Stimulated activated CD8-positive, alpha-beta memory T cell treated with anti-CD3 and anti-CD28 coated beads, Interleukin-4, amount 100 ng/mL, for 48 hours (primary cell): ENCODE measurements around the gene STX5.
"Not testable (repeated sequence)": the region's sequence is repeated elsewhere in the genome, so short reads cannot be mapped to it uniquely, and the experiment has no call there.

ENCODE experiments used
- DNase-seq: peaks from one replicate; pipeline ENCODE4 v3.0.0-alpha.2; 2020

STX5 gene

DNA sequence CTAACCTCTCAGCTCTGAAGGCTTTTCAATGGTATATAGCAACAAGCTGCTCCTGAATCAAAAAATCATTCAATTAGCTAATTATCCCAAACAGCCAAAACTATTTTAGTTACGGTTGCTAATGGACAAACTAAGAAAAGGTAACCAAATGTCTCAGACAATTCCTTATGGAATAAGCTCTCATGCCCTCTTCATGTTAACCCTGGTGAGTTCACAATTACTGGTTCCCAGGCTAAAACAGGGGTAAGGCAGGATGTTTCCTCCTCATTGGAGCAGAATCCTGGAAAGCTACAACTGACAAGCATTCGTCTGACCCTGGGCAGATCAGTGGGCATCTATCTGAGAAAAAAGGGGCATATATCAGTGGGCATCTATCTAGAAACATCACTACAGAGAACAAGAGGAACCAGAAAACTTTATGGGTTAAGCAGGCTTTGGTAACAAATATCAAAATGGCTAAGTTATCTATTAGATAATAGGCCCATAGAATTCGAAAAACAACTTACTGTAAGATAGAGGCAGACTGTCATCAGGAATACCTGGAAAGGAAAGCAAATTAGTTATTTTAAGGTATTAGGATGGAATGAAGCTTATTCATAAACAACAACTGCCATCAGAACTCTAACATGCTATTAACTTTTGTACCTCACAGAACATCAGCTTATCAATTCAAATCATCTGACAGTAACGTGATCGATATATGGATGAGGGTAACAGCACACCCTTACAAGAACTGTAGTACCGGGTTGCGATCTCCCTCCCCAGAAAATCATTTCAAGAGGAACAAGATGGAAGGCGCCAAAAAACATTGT lies 22.4 kb upstream of the STX5 start:
- no peak for DNase-seq

DNA sequence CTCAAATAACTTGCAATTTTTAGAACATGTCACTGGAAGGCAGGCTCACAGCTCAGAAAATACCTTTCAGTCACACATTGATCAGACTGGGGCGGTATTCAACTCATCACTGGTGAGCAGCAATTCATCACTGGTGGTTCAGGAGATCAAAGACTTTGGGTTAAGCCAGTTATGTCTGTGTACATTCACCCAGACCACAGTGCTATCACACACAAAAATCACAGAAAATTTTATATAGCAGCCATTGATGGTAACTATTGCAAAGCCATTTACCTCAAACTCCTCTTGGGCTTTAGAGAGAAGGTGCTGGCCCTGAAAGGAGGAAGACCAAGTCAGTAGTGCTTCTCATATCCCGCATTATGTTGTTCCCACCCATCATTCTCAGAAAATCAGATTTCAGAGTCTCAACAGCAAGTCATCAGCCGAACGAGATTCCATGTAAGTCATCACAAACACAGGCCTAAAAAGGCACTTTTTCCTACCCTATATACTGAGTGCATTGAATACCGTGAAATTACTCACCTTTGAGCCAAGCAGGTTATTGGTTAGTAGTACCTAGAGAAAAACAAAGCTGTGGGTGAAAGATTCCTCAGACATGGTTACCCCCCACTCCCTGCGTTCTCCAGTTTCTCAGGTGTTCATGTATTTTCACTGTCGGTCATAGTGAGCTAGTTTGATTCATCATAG lies 21.6 kb upstream of the STX5 start:
- no peak for DNase-seq

DNA sequence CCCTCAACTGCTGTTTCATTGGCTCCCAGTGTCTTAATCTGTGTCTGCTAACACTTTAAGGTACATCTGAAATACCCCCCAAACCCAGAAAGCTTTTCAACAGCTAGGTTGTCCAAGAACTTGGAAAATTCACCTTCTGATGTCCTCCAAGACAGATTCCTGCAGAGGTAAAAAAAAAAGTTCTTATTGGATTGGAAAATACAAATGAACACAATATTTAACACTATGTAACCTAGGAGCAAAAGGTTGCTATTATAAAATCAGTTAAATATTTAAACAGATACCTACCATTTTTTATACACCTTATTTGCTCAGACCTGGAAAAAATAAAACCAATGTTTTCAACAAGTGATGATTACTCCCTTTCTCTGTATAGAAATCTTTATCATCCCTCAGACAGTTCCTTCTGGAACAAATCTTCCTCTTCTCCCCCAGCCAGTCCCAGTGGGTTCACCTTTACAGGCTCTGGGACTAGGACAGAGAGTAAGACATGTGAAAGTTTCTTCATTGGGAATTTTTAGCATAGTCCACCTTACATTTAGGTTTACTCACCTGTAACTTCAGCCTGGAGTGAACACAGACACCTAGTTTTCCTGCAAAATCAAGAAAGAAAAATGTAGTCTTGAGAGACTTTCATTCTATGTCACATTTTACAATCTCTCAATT lies 20.8 kb upstream of the STX5 start:
- no peak for DNase-seq

DNA sequence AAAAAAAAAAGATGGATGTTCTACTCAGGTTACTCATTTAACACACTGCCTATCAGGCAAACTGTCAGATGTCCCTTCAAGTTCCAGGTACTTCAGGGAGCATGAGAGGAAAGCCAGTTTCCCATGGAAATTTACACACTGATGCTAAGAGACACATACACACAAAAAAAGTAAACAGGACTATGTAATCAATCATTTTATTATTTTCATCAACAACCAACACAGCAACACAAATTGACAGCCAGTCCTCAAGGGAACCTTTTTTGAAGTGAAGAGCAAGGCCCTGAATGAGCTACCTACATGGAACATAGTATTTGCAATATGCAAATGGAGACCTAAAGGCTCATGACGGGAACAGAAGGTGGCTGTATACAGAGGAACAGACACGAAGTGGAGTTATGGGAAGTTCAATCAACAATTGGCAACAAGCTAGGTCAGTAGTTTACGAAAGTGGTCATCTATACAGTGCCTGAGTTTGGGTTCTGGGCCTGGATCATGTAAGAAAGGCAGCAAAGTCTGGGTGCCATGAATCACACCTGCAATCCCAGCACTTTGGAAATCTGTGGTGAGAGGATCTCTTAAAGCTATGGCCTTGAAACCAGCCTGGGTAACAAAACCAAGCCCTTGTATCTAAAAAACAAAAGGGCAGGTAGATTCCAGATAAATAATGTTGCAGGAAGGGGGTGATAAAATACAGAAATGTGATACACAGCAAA lies 20.1 kb upstream of the STX5 start:
- no peak for DNase-seq

DNA sequence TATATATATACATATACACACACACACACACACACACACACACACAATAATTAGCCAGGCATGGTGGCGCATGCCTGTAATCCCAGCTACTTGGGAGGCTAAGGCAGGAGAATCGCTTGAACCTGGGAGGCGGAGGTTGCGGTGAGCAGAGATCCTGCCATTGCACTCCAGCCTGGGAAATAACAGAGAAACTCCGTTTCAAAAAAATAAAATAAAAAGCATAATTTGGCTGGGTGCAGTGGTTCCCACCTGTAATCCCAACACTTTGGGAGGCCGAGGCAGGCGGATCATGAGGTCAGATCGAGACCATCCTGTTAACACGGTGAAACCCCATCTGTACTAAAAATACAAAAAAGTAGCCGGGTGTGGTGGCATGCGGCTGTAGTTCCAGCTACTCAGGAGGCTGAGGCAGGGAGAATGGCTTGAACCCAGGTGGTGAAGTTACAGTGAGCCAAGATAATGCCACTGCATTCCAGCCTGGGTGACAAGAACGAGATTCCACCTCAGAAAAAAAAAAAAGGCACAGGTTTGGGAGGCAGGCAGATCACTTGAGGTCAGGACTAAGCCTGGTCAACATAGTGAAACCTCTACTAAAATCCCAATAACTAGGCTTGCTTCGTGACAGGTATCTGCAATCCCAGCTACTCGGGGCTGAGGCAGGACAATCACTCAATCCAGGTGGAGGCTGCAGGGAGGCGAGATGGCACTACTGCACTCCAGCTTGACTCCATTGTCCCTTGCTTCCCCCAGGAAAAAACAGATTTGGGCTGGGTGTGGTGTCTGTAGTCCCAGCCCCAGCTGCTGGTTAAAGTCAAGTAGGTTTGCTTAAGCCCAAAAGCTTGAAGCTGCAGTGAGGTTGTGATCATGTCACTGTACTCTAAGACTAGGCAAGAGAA lies 19.3 kb upstream of the STX5 start:
- peak; percentile 71 for DNase-seq

DNA sequence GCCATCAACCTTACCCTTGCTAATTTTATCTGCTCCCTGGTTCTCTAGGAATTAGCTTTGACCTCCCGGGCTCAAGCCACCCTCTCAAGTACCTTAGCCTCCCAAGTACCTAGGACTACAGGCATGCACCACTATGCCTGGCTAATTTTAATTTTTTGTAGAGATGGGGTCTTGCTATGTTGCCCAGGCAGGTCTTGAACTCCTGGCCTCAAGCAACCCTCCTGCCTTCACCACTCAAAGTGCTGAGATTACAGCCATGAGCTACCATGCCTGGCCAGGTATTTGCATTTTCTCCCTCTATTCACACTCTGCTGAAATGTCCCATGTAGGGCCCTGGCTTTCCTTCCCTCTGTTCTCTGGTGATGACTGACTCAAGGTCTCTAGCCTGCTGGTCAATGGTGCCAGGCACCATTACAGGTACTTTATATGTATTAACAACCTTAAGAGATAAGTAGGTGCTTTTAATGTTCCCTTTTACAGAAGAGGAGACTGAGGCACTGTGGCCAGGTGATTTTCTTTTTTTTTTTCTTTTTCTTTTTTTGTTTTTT lies 16.0 kb upstream of the STX5 start:
- no peak for DNase-seq

DNA sequence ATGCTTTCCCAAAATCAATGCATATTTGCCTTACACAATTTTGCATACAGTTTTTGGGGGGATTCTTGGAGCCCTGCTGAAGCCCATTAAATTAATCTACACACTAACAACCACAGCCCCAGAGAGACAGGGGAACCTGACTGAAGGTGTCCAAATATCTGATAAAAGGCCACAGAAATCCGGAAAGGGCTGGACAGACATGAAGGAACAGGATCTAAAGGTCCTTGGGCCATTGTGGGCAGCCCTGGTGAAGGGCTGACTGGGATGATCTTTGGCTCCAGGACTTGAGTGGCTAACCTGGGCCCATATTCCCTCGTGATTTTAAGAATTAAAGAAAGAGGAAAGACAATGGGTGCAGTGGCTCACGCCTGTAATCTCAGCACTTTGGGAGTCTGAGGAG lies 14.3 kb upstream of the STX5 start:
- DNase-seq = no peak

DNA sequence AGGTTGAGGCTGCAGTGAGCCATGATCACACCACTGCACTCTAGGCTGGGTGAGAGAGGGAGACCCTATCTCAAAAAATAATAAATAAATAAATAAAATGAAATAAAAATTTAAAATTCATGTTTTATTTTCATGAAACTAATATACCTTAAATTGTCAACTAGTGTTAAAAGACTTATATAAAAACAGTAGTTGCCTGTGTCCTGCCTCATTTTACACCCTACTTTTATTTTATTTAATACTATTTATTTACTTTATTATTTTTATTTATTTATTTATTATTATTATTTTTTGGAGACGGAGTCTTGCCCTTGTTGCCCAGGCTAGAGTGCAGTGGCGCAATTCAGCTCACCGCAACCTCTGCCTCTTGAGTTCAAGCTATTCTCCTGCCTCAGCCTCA lies 12.3 kb upstream of the STX5 start:
- no peak for DNase-seq

DNA sequence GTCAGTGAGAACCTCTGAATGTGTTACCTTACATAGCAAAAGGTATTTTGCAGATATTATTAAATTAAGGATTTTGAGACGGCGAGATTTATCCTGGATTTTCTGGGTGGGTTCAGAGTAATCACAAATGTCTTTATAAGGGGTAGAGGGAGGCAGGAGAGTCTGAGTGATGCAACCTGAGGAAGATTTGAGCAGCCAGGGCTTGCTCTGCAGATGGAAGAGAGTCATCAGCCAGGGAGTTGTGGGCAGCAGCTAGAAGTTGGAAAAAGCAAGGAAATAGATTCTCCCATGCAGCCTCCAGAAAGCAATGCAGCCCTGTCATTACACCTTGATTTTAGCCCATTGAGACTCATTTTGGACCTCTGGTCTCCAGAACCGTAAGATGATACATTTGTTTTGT lies 11.6 kb upstream of the STX5 start:
- no peak for DNase-seq

DNA sequence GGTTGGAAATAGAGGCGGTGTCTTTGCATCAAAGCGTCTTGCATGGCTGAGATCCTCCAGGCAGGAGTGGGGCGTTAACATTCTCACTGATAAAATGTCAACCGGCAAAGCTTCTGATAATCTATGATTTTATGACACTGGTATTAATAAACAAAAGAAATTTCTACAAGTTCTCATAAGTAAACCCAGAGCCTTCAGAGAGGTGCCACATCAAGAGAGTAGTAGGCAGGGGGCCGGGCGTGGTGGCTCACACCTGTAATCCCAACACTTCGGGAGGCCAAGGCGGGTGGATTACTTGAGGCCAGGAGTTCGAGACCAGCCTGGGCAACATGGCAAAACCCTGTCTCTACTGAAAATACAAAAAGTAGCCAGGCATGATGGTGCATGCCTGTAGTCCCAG lies 11.0 kb upstream of the STX5 start:
- DNase-seq = not testable (repeated sequence)

DNA sequence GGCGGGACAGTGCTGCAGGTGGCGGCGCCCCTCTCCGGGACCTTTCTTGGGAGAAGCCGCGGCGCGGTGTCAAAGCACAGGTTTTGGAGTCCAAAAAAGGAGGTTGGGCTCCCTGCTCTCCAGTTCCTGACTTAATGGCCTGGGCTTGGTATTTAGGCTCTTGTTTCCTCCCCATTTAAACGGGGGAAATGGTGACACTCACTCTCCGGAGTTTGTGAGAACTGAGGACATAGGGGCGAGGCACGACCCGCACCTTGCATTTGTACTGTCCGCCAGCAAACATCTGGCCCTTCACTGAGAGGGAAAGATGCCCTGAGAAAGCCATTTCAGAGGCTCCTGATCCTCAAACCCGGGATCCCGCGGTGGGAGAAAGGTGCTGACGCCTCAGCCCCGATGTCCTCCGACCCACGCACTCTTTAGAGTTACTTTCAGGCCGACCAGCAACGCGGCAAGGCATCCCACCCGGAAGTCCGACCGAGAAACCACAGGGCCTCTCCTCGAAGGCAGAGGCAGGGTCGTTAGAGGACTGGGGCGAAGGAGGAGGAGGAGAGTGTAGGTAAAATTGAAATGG lies 10.4 kb upstream of the STX5 start:
- peak; percentile 75 for DNase-seq

DNA sequence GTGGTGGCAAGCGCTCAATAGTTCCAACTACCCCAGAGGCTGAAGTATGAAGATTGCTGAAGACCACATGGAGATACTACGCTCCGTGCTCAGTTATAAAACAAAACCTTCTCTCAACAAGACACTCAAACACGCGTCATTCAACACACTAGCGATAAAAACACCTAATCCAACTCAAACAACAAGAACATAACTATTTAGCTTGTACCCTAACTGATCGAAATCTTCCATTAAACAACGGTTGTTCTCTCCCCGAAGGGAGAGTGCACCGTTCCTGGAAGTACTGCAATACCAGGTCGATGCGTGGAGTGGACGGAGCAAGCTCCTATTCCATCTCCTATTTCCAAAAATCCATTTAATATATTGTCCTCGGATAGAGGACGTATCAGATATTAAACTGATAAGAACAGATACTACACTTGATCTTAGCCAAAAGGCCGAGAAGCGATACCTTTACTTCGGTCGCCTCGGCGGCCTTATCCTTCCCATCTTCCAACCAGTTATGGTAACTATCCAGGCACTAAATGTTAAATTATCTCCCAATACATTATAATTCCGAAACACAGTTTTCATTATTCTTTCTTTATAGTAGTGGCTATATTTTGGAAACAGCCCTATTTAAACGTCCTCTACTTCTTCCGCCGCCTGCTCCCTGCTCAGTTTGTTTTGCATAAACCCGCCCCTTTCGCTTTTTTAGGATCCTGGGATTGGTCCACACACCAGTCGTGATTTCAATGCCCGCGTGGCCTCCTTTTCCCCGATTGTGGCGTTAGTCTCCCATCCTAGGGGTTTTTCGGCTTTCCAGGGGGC lies 9.7 kb upstream of the STX5 start:
- peak; percentile 85 for DNase-seq

DNA sequence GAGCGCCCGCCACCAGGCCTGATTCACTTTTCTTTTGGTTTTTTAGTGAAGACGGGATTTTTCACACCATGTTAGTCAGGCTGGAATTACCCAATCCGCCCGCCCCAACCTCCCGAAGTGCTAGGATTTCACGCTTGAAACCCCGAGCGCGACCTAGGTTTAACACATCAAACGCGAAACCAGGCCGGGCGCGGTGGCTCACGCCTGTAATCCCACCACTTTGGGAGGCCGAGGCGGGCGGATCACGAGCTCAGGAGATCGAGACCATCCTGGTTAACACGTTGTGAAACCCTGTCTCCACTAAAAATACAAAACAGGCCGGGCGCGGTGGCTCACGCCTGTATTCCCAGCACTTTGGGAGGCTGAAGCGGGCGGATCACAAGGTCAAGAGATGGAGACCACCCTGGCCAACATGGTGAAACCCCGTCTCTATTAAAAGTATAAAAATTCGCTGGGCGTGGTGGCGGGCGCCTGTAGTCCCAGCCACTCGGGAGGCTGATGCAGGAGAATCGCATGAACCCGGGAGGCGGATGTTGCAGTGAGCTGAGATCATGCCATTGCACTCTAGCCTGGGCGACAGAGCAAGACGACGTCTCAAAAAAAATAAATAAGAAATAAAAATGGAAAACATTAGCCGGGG lies 9.0 kb upstream of the STX5 start:
- DNase-seq = peak; percentile 88

DNA sequence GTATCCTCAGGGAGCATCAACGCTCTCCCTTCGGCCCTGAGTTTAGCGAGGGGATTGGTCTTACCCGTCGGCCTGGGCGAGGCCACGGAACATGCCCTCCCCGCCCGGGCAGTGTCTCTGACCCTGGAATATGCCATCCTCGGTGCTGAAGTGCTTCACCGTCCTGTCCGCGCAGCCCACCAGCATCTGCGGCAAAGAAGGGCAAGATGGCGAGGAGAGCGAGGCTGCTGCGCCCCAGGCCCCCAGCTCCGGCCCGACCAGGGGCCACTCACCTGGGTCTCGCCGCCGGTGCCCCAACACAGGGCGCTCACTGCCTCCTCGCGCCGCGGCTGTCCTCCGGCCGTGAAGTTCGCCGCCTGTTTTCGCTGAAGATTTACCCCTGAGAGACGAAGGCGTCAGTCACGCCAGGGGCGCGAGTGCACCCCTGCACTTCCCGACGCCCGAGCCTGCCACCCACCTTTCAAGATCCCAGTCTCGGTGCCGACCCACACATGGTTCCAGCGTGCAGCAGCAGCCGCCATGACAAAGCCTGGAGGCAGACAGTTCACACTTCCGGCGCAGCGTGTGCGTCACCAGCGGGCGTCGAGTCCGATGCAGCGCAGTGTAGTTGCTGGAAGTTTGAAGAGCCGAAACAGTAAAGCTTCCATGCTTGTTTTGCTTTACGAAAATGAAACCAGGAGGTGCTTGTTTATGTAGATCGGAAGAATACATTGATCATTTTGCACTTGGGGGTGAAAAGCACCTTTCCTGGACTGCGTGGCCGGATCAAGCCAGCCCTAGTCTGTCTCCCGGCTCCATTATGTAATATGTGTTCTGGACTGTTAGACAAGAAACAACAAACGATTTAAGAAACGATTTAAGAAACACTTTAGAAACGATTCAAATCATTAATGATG lies 7.4 kb upstream of the STX5 start, which contains the start of gene WDR74:
TSS of gene WDR74 (minus strand) at position 541 of the 896 bp plus-strand sequence. CDS start at position 521, 20 bp downstream.
- DNase-seq = peak; percentile 93

DNA sequence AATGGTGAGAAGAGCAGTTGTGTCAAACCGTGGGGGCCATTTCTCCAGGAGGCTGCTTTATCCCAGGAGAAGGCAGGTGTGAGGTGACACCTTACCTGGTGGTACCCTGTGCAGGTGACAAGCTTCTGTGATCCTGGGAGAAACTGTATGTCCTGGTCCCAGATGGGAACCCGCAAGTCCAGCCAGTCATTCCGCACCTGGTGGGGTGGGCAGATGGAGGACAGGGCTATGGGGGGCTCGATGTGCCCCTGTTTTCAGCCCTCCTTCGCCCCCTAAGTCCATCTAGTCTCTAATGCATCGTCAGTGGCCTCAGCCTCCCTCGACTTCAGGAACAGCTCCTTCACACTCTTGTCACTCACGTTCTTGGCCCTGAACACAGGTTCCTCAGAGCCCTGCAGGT lies 3.5 kb upstream of the STX5 start:
- no peak for DNase-seq

DNA sequence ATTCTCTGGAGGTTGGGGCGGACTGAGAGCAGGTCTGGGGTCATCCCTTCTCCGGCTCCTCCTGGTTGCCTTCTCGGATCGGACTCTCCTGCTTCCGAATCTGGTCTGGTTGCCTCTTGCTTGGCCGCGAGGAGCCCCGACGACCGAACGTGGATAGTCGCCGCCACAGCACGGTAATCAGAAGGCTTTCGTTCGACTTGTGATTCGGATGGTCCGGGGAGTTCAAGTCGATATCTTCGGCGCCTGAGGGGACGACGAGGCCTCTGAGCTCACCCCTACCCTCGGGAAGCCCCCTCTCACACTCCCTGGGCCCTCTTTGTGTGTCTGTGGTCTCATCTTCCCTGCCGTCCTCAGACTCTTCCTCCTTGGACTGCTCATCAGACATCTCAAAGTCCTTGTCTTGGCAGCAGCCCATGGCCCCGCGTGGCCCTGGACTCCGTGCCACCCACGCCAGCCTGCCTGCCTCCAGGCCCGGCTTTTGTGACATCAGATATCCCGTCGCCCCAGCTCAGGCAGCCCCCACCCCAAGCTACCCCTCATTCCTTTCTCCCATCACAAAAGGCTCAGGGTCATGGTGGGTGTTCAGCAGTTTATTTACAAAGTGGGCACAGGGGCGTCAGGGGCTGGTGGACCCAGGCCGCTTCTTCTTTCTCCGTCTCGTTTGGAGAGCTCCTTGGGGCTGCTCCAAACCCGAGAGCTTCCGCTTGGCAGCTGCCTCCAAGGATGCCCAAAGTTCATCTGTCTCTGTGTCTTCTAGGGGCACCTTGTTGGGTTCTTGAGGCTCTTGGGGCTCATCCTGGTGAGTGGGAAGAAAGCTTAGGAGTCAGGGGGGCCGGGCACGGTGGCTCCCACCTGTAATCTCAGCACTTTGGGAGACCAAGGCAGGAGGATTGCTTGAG lies 734 bp upstream of the STX5 start, which contains the start of gene TEX54:
TSS of gene TEX54 (minus strand) at position 506 of the 899 bp plus-strand sequence.
- DNase-seq = no peak

DNA sequence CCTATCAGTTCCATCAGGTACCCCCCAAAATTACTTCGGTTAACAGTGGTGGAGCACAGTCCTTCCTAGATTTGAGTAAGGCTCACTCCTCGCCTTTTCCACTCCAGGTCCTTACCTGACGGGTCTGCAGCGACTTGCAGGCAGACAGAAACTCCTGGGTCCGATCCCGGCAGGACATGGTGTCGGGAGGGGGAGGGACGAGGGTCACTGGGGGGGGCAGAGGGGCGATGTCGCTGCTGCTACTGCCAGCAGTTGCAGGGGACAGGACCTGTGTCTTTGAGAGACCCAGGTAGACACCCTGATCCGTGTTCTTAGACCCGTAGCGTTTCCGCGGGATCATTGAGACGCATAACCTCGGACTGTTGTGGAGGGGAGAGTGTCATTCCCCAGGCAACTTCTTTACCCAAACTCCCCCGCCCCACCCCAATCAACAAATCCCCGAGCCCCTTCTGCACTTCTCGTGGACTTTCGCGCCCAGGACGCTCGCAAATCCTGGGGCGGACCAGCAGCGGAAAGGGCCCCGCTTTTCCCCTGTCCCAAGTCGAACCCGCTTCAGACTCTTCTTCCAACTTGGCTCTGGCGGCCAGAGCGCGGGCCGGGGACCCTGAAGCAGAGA lies 839 bp downstream of the STX5 start:
- peak; percentile 40 for DNase-seq
